ENCODE results near the gene NDFIP2.
A peak's percentile ranks its signal among the peaks of the same experiment; 100 is the strongest.

GRCh38 chr13:79541426-79542049 lies 60.6 kb downstream of the NDFIP2 start:
- TF ChIP-seq CTCF (conservative IDR thresholded peaks at IDR 0.05; ENCODE audit: low read length) (peak; percentile 89), EZH2phosphoT487 (IDR thresholded peaks at IDR 0.05; ENCODE audit: borderline replicate concordance) (no peak)

Data from Loucy (cell line).